ENCODE results near the gene PIK3R1.

GRCh38 chr5:68194386-68194785 is 21.2 kb upstream of the PIK3R1 start:
- TF ChIP-seq CTCF (IDR thresholded peaks at IDR 0.05; ENCODE audit: borderline replicate concordance, extremely low read depth, low read length, poor library complexity, severe bottlenecking) (no peak), EZH2 (IDR thresholded peaks at IDR 0.05; ENCODE audit: borderline replicate concordance, low read depth, low read length, severe bottlenecking) (no peak)
